ENCODE results near the gene IDE.
"Not testable (repeated sequence)": the region's sequence is repeated elsewhere in the genome, so short reads cannot be mapped to it uniquely, and the experiment has no call there.

Gene IDE

DNA sequence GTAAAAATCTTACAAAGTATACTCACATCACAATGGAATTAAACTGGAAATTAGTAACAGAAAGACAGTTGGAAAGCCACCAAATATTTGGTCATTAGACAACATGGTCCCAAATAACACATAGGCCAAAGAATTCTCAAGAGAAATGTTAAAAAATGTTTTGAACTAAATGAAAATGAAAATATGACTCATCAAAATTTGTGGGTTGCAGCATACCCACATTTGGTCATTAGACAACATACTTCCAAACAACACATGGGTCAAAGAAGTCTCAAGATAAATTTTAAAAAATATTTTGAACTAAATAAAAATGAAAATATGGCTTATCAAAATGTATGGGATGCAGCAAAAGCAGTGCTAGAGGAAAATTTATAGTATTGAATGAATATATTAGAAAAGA lies 152.3 kb downstream of the IDE start:
- in situ Hi-C loops (cut with MboI; ENCODE audit: low sequenced_read_pairs), result no loop called here

DNA sequence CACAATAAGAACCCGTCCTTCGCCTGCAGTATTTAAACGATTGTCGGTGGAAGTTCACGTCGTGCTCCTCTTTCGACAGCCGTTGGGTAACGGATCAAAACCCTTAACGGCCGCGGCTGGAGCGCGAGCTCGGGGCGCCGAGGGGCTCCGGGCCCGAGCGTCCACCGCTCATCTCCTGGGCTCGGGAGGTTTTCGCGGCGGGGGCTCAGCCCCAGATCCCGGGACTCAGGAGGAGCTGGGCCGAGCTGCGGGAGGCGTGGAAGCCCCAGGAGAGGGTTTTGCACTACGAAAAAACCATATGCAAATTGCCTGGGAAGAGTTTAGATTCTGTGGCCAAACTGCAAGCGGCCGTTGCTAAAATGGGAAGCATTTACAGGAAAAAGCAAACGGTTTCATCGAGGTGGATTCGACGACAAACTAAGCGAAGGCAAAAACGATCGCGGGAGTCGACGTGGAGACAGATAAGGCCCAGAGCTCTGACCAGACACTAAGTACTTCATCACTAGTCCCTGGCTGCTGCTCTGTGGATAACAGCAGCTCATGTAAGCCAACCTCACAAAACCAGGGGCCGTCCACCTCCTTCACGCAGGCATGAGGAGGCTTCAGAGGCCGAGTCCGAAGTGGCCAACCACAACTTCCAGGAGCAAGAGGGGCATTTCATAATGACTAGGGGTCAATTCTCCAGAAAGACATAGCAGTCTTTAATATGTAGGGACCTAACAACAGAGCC lies 153.2 kb downstream of the IDE start:
- in situ Hi-C loops (cut with MboI; ENCODE audit: low sequenced_read_pairs), result no loop called here

DNA sequence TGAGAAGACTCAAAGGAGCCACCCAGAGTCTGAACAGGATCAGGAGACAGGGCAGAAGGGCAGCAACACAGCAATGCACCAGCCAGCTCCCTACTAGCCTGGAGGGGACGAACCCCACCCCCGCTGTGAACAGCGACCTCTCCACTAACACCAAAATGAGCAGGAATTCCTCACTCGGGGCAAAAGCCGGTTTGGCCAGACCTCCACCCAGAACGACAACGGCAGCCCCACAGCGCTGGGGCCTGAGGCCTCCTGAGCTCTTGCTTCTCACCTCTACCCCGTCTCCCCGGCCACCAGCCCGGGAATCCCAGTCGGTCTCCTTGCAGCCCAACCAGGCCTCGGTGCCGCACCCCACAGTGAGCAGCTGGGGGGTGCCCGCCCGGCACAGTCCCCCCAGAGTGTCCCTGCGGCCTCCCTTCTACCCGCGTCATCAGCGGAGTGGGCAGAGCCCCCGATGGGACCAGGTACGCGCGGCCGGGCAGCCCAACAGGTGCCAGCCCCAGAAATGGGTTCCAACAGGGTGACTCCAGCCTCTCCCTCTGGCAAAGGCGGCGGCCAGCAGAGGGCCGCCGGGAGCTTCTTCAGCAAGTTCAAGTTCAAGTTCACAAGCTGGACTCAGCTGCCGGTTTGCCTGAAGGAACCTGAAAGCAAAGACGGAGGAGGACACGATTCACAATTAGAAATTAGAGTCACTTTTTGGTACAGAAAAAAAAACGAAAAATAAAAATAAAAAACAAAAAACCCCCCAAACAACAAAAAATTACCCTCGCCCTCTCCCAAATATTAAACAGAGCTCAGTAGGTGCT lies 153.9 kb downstream of the IDE start:
- in situ Hi-C loops (cut with MboI; ENCODE audit: low sequenced_read_pairs), result no loop called here

DNA sequence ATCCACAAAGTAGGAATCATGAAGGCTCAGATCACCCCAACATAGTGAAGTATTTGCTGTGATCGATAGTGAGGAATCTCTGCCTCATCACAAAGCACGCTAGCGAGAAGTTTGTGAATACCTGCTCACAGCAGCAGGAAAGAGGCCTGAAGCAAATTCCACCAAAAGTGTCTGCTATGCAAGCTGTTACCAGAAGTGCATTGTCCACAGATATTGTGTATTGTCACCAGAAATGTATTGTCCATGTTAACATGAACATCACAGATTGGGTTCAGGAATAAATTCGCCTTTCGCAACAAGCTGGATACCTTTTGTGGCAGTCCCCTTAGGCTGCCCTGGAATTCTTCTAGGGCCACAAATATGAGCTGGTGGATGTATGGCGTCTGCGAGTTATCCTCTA lies 155.0 kb downstream of the IDE start:
- in situ Hi-C loops (cut with MboI; ENCODE audit: low sequenced_read_pairs), result no loop called here

DNA sequence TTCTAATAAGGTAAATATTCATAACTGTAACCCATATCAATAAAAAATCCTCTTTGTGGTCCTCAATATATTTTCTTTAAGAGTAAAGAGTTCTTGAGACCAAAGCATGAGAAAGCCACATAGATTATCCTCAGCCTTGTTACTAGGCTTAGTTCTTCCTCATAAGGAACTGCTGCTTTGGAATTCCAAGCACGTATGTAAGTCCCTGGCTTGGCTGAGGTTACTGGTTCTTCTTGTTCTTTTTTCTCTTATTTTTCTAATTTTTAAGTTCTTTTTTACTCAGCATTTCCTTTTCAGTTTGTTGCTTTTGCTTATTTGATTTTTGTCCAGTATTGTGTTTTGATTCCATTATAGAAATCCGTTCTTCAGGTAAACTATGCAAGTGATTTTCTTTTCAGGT lies 155.7 kb downstream of the IDE start:
- in situ Hi-C loops (cut with MboI; ENCODE audit: low sequenced_read_pairs), result no loop called here

DNA sequence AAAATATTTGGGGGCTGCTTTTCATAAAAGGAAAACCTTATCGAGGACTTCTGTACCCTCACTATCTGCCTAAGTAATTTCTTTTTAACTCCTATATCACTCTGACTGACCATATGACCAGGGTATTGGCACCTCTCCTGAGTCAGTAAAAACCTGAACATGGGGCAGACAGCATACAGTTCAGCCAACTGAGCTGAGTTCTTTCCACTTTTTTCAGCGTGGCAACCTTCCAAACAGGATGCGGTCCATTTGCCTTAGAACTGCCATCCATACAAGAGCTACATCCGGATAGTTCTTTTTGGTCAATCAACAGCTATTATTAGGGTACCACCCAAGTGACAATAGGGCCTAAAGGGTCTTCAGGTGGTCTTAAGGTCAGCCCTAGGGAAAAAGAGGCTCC lies 160.4 kb downstream of the IDE start:
- in situ Hi-C loops (cut with MboI; ENCODE audit: low sequenced_read_pairs), result no loop called here

DNA sequence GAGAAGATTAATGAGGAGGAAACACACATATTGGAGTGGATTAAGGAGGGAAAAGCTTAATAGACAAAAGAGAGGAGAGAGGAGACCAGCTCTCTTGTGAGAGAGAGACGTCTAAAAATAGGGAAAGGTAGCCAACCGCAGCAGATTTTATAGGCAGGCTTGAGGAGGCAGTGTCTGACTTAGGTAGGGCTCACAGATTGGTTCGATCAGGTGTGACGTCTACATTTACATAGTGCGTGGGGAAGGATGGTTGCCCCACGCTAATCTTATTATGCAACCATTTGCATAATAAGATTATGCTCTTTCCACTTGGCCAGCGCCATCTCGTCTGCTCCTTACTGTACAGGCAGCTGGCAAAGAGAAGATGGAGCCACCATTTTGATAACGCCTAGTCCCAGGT lies 160.9 kb downstream of the IDE start:
- in situ Hi-C loops (cut with MboI; ENCODE audit: low sequenced_read_pairs), result no loop called here

DNA sequence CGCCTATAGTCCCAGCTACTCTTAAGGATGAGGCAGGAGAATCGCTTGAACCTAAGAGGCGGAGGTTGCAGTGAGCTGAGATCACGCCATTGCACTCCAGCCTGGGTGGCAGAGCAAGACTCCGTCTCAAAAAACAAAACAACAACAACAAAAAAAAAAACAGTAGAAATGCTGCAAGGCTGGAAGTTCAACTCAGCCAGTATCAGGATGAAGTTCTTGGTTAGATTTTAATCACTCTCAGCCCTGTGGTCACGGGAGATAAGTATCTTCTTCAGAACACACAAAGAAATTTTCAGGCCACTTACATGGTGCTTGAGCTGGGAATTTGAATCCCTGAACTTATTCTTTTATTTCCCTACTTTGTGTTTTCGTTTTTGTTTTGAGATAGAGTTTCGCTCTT lies 162.5 kb downstream of the IDE start:
- in situ Hi-C loops (cut with MboI; ENCODE audit: low sequenced_read_pairs), result no loop called here

DNA sequence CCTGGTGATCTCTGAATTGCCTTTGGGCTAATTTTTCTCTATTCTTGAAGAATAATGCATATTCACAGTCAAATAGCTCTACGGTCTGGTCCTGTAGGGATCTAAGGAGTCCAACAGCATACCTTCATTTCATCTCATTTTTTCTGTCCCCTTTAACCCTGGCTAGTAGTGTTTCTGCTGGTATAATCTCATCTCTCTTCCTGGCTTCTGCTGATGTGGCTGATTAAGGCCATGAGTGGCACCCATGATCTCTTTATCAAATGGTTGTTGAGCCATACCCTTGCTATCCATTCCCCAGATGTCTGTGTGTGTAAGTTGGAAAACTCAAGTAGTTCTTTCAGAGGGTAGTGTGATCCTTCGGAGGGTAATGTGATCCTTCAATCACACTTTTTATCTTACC lies 163.4 kb downstream of the IDE start:
- in situ Hi-C loops (cut with MboI; ENCODE audit: low sequenced_read_pairs), result no loop called here

DNA sequence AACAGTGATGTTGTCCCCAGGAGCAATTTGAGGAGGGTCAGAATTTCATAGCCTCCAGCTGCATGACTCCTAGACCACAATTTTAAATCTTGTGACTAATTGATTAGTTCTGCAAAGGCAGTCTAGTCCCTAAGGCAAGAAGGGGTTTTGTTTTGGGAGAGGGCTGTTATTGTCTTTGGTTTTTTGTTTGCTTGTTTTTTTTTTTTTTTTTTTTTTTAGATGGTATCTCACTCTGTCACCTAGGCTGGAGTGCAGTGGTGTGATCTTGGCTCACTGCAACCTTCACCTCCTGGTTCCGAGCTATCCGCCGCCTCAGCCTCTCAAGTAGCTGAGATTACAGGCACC lies 165.9 kb downstream of the IDE start:
- in situ Hi-C loops (cut with MboI; ENCODE audit: low sequenced_read_pairs), result no loop called here

DNA sequence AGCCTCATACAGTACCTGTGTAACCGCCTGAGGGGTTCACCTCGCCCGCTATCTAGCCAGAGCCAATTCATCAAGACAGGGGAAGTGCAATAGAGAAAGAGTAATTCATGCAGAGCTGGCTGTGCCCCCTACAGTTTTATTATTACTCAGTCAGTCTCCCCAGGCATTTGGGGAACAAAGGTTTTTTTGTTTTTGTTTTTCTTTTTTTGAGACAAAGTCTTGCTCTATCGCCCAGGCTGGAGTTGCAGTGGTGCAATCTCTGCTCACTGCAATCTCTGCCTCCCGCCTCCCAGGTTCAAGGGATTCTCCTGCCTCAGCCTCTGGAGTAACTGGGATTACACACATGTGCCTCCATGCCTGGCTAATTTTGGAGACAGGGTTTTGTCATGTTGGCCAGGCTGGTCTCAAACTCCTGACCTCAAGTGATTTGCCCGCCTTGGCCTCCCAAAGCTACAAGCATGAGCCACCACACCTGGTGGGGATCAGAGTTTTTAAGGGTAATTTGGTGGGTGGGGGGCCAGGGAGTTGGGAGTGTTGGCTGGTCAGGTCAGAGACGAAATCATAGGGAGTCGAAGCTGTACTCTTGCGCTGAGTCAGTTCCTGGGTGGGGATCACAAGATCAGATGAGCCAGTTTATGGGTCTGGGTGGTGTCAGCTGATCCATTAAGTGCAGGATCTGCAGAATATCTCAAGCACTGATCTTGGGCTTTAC lies 166.4 kb downstream of the IDE start:
- in situ Hi-C loops (cut with MboI; ENCODE audit: low sequenced_read_pairs), result no loop called here

DNA sequence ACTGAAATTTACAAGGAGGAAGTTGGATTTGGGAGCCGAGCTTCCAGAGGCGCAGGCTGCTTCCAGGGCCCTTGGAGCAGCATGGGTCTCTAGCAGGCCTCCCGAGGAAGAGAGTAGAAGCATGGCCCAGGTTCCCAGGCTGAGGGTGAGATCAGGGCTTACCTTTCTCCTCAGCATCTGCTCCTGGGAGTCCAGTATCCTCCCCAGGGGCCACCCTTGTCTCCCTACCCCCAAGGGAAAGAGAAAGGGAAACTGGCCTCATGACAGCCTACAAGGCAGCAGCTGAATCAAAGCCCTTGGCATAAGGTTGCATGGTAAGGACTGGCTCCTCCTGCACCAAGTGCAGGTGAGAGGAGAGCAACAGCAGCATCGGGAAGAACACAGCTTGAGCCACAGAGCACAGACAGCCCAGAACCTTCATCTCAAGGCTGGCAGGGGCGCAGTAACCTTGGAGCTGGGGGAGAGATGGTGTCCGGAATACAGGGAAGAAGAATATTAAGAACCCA lies 168.4 kb downstream of the IDE start:
- in situ Hi-C loops (cut with MboI; ENCODE audit: low sequenced_read_pairs), result no loop called here

DNA sequence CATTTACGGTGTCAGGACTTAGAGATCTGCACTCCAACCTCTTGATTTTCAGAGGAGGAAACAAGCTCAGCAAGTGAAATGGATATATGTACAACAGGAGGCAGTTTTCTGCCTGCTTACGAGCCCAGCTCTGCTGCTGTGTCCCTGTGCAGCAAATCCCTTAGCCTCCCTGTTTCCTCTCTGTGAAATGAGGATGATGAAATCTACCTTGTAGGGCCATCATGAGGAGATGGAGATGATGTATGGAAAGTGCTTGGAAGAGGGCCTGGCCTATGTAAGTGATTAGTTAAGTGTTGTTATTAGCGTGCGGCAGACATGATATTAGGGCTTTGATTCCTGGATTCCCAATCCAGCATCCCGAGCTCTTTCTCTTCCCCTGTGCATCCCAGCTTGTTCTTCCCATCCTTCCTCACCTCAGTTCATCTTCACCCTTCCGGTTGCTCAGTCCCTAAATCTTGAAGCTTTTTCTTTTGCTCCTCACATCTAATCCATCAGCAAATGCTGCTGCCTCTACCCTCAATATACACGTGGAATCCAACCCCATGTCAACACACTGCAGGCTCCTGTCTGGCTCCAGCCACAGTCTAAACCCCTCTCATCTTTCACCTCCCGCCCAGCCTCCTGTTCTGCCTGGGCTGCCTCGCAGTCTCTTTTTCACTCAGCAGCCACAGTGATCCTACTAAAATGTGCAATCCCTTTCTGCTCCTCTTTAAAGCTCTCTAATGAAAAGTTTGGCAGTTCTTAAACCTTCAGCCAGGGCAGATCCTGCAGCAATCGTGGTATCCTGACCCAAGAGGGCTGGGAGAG lies 169.1 kb downstream of the IDE start:
- in situ Hi-C loops (cut with MboI; ENCODE audit: low sequenced_read_pairs), result no loop called here

DNA sequence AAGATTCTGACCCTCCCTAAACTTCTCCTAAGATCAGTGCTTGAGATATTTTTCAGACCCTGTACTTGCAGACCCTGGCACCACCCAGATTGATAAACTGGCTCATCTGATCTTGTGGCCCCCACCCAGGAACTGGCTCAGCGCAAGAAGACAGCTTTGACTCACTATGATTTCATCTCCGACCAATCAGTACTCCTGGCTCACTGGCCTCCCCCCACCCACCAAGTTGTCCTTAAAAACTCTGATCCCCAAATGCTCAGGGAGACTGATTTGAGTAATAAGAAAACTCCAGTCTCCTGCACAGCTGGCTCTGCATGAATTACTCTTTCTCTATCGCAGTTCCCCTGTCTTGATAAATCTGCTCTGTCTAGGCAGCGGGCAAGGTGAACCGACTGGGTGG lies 171.7 kb downstream of the IDE start:
- in situ Hi-C loops (cut with MboI; ENCODE audit: low sequenced_read_pairs), result not testable (repeated sequence)

Data from HL-60/S4 treated with phorbol 12-myristate 13-acetate at 8.2 ng/mL for 4 days and 3 days (cell line).